ENCODE data around the gene CCDC13. TPM values are rescaled to one million over a fixed set of nuclear protein-coding genes. Genes with fewer than 3 reads are reported as not detected.
"Not testable (repeated sequence)": the region's sequence is repeated elsewhere in the genome, so short reads cannot be mapped to it uniquely, and the experiment has no call there.

Gene CCDC13, protein sequence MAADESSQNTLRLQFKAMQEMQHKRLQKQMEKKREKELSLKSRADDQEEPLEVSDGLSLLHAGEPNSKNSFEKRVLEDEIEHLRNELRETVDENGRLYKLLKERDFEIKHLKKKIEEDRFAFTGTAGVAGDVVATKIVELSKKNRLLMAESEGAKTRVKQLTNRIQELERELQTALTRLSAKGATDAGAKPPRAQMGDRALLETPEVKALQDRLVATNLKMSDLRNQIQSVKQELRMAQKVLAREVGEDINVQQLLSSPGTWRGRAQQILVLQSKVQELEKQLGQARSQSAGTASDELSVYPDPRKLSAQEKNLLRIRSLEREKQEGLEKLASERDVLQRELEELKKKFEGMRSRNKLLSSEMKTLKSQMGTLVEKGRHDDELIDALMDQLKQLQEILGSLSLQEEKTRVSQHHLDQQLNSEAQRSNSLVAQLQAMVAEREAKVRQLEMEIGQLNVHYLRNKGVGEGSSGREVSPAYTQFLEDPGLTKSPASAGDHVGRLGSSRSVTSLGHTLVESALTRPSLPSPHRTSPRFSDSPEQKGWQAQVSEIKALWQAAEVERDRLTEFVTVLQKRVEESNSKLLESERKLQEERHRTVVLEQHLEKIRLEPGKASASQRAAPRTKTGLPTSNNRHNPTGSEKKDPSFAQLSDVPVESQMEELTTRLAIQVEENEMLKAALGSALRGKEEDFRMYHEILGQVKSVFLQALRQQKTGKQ
- 0.17 TPM for polyA plus RNA-seq (2013, experiment 1 of 2; ENCODE audit: insufficient read length)
- polyA plus RNA-seq (2013, experiment 2 of 2; ENCODE audit: insufficient read length) = 0.16 TPM

DNA sequence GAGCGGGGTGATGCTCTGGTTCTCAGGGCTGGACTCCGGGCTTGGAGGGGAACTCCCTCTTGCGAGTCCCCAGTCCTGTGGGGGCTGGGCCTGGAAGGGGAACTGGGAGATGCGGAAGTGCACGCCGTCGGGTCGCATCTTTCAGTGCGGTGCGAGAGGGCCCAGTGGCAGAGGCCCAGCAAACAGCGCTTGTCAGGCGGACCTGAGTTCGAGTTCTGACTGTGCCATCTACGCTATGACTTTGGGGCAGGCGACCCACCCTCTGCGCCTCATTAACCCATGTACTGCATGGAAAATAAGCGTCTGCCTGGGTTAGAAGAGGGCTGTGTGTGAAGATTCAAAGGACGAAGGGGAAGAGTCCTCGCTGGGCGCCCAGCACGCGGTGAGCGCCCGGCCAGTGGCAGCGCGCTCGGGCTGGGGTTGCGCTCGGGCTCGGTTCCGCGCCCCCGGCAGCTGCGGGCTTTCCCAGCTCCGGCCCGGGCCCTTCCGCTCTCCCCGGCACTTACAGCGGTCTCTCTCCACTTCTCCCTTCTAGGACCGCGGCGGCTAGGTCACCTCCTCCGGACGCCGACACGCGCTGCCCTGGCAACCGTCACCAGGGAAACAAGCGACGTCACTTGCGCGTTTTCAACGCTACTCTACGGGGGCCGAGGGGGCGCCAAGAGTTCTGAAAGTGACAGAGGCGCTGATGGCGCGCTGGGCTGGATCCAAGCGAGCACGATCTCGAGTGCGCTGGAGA, at the start of gene CCDC13:
Gene CCDC13 (minus strand): TSS at position 584 of the 739 bp plus-strand sequence. CDS start 14,908 bp downstream, outside the sequence.
- peak; percentile 91 for DNase-seq

DNA sequence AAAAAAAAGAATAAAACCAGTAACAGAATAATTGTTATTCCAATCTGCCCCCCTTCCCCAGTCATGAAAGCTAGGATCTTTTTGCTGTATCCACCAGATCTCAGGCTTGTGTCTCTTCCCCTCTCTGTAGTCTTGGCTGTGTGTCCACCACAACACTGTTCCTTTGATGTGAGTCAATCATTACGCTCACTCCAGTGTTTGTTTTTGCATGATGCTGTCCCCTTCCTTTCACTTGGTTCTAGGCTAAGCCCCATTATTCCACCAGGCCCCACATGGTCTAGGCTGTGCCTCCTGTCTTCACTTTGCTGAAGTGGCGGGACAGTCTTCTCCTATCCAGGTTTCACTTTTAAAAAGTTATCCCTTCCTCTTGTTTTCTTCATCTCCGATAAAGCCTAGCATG, 49.8 kb upstream of the CCDC13 start:
- no peak for DNase-seq

DNA sequence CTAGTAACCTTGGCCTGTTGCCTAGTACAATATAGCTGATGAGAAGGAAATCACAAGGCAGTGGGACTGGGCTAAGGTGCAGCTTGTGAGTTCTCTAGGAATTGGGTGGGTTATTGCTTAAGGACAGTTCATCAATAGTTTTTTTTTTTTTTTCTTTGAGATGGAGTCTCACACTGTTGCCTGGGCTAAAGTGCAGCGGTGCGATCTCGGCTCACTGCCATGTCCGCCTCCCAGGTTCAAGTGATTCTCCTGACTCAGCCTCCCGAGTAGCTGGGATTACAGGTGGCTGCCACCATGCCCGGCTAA, 47.6 kb upstream of the CCDC13 start:
- DNase-seq = no peak

DNA sequence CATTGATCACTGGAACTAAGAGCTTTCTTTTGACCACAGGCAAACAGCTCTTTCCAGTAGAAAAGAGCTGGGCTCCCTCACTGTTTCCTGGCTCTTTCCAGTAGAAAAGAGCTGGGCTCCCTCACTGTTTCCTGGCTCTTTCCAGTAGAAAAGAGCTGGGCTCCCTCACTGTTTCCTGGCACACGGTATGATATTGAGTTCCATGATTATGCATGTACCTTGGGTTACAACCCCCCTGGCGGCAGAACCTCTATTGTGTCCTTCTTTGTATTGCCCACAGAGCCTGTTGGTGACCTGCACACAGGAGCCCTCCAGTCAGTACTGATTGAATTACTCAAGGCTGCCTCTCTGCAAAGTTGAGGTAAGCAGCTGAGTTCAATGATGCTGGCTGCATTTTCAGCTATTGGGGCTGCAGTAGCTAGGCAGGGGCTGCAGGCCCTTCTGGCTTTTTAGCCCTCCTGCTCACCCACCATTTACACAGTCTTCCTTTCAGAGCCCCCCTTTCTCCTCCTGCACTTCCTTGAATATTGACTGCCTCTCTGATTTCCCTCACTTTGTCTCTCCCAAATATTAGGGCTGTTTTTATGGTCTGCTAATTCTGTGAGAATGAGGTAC, 46.4 kb upstream of the CCDC13 start:
- DNase-seq = no peak

DNA sequence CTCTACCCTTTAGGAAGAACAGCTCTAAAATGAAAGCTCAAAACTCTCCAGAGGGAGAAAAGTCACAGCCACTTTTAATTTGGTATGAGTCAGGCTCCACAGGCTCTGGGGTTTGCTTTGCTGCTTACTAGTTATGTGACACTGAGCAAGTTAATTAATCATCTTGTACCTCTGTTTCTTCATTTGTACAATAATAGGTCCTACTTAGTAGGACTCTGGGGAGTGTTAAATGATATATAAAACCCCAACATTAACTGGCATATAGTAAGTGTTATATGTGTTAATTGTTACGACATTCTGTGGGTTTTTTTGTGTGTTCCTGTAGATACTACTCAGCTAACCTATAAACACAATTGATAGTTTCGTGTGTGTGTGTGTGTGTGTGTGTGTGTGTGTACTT, 42.8 kb upstream of the CCDC13 start:
- DNase-seq = no peak

DNA sequence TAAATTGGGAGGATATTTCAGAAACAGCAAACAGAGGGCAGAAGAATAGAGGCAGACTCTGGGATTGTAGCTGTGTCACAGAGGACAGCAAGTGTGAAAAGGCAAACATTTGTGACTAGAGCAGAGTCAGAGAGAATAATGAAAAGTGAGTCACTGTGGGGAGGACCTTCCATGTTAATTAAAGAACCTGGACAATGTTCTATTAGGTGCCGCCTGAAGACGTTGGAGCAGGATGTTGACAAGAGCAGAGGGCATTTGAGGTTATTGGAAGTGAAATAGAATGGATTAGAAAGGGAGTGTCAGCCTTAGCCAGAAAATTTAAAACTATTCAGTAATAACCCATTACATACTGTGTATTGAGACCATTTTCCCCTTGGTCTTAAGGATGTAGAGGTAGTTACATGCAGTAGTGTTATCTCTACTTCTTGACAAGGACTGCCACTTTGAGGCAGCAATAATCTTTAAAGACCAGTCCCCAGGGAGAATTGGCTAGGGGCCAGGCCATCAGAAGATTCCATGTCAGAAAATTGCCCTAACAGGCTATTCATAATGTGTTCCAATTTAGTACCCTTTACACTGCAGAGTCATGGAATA, 42.0 kb upstream of the CCDC13 start:
- DNase-seq = no peak

DNA sequence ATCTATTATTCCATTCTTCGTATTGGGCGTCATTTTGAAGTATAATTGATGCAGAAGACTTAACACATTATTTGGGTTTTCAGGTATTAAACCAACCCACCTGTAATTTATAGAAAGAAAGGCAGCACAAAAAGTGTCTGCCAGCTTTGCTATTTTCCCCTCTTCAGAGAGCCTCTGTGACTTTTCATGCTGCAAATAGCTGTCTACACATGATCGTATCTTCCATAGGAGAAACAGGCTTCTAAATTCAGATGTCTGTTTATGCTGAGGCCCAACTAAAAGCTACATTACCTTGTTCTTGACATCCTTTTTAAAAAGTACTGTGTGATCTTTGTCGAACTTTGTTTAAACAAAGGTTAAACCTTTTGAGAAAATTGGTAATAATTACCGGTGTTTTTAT, 41.2 kb upstream of the CCDC13 start:
- no peak for DNase-seq

DNA sequence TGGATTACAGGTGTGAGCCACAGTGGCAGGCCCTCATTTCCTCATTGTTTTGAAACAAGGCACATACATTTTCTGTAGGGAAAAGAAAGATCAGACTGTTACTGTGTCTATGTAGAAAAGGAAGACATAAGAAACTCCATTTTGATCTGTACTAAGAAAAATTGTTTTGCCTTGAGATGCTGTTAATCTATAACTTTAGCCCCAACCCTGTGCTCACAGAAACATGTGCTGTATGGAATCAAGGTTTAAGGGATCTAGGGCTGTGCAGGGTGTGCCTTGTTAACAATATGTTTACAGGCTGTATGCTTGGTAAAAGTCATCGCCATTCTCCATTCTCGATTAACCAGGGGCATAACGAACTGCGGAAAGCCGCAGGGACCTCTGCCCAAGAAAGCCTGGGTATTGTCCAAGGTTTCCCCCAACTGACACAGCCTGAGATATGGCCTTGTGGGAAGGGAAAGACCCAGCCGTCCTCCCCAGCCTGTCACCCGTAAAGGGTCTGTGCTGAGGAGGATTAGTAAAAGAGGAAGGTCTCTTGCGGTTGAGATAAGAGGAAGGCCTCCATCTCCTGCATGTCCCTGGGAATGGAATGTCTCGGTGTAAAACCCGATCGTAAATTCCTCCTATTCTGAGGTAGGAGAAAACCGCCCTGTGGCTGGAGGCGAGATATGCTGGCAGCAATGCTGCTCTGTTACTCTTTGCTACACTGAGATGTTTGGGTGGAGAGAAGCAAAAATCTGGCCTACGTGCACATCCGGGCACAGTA, 38.2 kb upstream of the CCDC13 start:
- DNase-seq = not testable (repeated sequence)

DNA sequence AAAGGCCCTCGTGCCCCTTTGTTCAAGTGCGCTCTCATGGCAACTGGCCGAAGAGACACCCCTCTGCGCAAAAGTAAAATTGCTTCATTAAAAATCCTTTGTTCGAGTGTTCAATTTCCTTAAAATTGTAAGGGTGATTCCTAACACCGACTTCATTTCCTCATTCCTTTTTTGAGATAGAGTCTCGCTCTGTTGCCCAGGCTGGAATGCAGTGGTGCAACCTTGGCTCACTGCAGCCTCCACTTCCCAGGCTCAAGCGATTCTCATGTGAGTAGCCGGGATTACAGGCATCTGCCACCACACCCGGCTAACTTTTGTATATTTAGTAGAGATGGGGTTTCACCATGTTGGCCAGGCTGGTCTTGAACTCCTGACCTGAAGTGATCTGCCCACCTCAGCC, 37.7 kb upstream of the CCDC13 start:
- DNase-seq = not testable (repeated sequence)

DNA sequence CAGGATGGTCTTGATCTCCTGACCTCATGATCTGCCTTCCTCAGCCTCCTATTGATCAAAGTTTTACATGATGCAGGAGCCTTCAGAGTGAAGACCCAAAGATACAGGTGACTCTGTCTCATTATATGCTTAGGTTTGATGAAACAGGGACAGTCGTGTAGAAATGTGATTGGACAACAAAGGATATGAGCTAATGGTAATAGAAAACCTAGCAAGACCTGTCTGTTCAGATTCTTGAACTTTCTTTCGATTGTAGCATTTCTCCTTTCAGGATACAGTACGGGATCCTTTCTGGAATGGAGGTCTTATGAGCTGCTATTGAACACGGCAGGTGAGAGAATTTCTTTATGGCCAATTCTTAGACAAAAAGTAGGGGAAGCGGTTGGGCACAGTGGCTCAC, 36.1 kb upstream of the CCDC13 start, which contains the start of gene ACKR2:
Gene ACKR2 (plus strand): TSS at position 244 of the 400 bp plus-strand sequence. CDS start 55,058 bp downstream, outside the sequence.
- no peak for DNase-seq

DNA sequence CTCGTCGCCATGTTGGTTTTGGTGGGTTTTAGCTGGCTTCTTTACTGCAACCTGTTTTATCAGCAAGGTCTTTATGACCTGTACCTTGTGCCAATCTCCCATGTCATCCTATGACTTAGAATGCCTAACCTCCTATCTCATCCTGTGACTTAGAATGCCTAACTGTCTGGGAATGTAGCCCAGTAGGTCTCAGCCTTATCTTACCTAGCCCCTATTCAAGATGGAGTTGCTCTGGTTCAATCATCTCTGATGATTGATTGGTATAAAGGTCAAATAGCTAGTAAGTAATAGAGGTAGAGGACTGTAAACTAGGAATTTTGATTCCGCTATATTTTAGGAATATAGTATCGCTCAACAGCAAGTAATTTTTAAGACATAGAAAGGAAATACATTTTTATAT, 34.9 kb upstream of the CCDC13 start:
- no peak for DNase-seq

DNA sequence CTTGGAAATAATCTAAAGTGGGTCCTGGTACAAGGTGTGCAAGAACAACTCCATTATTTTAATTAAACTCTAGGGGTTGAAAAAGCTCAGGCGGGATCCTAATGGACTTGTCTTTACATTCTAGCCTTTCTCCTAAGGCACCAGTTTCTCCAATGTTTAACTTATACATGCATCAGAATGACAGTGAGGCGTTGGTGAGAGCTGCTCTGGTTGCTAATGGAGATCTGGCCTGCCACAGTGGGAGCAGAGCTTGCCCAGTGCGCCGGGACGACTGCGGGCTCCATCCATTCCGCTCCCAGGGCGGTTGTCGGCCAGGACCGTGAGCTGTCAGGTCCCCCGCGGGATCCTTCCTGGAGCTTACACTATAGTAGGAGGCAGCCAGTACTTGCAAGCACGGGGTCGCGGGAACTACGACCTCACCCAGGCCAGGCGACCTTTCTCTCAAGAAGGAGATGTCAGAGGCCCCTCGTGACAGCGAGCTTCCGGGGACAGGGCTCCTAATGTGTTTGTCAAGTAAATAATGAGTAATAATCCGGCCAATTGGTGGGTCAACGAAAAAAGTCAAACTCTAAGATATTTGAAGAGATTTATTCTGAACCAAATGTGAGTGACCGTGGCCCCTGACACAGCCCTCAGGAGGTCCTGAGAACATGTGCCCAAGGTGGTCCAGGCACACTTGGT, 32.2 kb upstream of the CCDC13 start:
- peak; percentile 11 for DNase-seq

DNA sequence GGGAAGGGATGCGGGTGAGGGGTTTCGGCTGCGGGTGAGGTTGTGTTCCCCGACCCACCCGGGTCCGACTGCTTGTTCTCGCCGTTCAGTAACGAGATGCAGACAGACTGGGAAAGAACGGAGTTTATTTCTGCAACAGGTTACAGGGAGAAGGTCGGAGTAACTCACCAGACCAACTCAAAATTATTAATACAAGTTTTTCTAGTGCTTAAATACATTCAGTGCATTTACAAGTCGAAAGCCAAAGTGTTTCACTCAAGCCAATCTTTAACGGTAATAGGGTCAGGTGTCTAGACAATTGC, 31.7 kb upstream of the CCDC13 start:
- DNase-seq = no peak

DNA sequence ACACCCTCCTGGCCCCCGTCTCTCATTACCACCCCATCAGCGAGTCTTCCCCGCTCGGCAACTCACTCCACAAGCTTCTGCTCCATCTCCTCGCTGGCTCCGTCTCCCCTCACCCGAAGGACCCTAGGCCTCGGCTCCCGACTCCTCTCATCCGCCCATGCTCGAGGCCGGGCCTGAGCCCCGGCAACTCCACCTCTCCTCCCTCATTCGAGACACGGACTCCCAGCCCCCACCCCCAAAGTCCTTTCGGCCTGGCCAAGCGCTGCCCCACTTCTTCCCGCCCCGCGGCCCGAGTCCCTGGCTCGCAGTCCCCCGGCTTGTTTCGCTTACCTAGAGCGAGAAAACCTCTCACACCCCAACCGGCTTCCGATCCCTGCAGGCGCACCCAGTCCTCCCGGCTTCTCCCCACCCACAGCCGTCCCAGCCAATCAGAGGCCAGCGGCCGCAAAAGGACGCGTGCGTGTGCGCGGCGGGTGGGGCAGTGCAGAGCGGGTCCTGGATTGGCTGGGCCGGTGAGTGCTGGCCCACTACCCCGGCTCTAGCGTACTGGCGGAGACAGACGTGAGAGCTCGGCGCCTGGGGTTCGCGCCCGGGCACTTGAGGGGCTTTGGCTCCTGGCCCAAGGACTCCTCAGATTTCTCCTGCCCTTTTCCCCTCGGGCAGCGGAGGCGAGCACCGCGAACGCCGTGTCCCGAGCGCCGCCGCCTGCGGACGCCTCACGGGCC, 31.2 kb upstream of the CCDC13 start, which contains the start of gene HIGD1A:
Gene HIGD1A (minus strand): TSS at position 385 of the 725 bp plus-strand sequence. CDS start 10,237 bp downstream, outside the sequence.
- DNase-seq = peak; percentile 96

DNA sequence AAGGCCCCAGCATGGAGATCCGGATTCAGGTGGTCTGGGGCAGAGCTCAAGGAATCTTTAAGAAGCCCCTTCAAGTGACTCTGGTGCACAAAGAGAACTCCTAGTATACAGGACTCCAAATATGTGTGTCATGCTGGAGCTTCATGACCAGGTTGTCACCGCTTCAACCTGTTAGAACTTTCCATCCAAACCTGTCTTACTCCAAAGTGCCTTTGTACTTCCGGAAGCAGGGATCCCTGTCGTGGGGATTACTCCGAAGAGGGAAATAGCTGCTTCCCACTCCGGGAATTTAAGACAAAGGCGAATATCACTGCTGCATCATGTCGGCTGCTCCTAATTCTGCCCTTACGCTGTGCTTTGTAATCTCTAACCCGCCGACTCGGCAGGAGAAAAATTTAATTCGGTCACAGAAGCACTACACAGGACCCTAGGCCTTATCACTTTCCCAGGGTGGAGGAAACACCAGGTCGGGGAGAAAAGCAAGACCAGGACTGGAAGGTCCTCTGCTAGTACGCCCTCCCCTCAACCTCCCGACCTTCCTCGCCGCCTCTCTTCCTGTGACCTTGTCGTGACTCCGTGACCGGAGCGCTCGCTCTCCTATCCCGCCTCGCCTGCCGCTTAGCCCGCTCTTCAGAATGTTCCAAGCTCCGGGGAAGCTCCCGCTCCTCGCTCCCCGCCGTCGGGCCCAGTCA, 30.5 kb upstream of the CCDC13 start:
- DNase-seq = no peak

DNA sequence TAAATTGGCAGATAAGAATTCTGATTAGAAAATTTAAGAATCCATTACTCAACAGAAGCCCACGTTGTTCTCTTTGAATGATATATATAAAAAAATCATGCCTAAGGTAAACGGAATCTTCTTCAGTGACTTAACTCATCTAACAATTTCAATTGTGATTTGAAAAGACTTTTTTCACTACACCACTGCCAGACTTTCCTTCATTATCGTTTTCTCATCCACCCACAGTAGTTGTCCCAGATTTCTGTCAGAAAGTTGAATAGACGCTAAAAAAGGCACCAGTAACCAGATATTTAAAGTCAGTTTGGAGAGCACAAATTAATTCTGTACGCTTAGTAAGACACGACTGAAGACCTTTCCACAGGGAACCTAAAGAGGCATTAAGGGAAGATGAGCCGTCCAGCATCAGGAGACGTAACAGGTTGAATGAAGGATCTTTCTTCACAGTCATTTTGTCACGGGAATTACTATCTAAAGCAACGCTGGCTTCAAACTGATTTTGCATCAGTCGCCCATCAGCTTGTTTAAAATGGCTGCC, 29.9 kb upstream of the CCDC13 start:
- DNase-seq = no peak

DNA sequence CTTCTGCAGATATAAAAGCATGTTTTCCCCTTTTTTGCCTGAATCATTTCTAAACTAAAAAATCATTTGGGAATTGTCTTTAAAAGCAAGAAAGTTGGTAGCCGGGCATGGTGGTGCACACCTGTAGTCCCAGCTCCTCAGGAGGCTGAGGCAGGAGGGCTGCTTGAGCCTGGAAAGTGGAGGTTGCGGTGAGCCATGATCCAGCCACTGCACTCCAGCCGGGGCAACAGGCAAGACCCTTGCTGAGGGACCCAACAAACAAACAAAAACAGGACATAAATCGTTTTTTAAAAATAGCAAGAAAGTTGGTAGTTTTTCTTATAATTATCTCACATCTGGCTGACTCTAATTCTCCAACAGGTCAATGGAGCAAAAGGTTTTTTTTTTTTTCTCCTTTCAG, 28.7 kb upstream of the CCDC13 start:
- DNase-seq = no peak

DNA sequence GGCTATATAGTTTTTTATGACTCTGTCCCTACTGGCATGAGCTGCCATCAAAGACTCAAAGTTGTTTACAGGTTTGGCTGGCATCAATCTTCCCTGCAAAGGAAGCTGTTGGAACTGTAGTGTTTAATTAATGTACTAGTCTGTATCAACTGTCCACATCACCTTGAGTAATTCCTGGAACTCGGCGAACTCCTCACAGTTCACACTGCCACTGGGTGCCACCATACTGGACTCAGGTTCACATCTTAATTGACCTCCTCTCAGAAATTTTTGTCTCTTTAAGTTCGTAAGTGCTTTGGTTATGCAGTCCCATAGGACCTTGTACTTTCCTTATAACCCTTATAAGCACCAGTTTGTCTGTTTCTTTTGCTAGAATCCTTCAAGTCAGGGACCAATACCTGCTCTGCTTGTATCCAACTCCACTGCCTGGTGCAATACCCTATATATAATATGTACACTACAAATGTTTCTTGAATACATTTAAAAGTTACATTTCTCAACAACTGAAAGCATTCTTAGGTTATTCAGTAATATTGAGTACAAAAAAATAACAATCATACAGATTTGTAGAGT, 28.1 kb upstream of the CCDC13 start:
- no peak for DNase-seq

DNA sequence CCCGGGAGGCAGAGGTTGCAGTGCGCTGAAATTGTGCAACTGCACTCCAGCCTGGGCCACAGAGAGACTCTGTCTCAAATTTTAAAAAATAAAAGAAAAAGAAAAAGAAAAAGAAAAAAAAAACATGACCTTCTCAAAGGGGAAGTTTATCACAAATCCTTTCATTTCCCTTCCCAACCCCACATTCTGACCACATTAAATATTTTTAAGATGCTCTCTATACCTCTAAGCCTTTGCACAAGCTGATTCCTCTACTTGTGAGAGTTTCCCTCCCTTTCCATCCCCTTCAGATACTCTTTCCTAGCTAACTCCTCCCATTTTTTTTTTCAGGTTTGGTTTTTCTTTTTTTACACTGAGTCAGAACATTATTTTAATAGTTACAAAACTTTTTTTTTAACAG, 27.2 kb upstream of the CCDC13 start:
- no peak for DNase-seq
